UCSD-AML1 (cell line): Measurements from ENCODE around the gene RAPGEF1.
"Not testable (repeated sequence)": the region's sequence is repeated elsewhere in the genome, so short reads cannot be mapped to it uniquely, and the experiment has no call there.

Source experiments
- DNase-seq: peaks from one replicate; lab custom pipeline; 2025; ENCODE audit not compliant: unreplicated experiment; lab: John Stamatoyannopoulos, UW

The RAPGEF1 gene

GRCh38 chr9:131672451-131672850 lies 67.4 kb downstream of the RAPGEF1 start:
- DNase-seq, result no peak

- DNase-seq, result no peak
Measured at GRCh38 chr9:131671133-131671520, 68.7 kb downstream of the RAPGEF1 start.

GRCh38 chr9:131670247-131671132 lies 69.4 kb downstream of the RAPGEF1 start:
- no peak for DNase-seq

GRCh38 chr9:131669269-131670157 lies 70.4 kb downstream of the RAPGEF1 start:
- DNase-seq, result no peak

GRCh38 chr9:131668439-131669268 lies 71.2 kb downstream of the RAPGEF1 start:
- DNase-seq, result peak; percentile 49

GRCh38 chr9:131668057-131668438 lies 71.8 kb downstream of the RAPGEF1 start:
- no peak for DNase-seq

GRCh38 chr9:131667576-131667975 lies 72.3 kb downstream of the RAPGEF1 start:
- DNase-seq, result no peak

- DNase-seq, result no peak
Measured at GRCh38 chr9:131666774-131667173, 73.1 kb downstream of the RAPGEF1 start.

GRCh38 chr9:131666029-131666428 lies 73.8 kb downstream of the RAPGEF1 start:
- no peak for DNase-seq

GRCh38 chr9:131663288-131663687 lies 76.6 kb downstream of the RAPGEF1 start:
- DNase-seq, result no peak

- not testable (repeated sequence) for DNase-seq
Measured at GRCh38 chr9:131662289-131662621, 77.6 kb downstream of the RAPGEF1 start.

- no peak for DNase-seq
Measured at GRCh38 chr9:131661568-131662288, 78.1 kb downstream of the RAPGEF1 start.

- no peak for DNase-seq
Measured at GRCh38 chr9:131660466-131661405, 79.1 kb downstream of the RAPGEF1 start.

- no peak for DNase-seq
Measured at GRCh38 chr9:131658377-131659129, 81.3 kb downstream of the RAPGEF1 start.

GRCh38 chr9:131657940-131658339 lies 81.9 kb downstream of the RAPGEF1 start:
- DNase-seq, result no peak

- DNase-seq, result no peak
Measured at GRCh38 chr9:131657456-131657855, 82.4 kb downstream of the RAPGEF1 start.

- no peak for DNase-seq
Measured at GRCh38 chr9:131657037-131657377, 82.9 kb downstream of the RAPGEF1 start.

GRCh38 chr9:131656356-131657036 lies 83.4 kb downstream of the RAPGEF1 start:
- peak; percentile 93 for DNase-seq
